Neural cell (in vitro differentiated cells): Measurements from ENCODE around the gene SPATA31C2. TPM values are rescaled to one million over a fixed set of nuclear protein-coding genes. Genes with fewer than 3 reads are reported as not detected.
"Not testable (repeated sequence)": the region's sequence is repeated elsewhere in the genome, so short reads cannot be mapped to it uniquely, and the experiment has no call there.

Experiments used
- H2AFZ ChIP-seq: fragments of 200-600, 300-800 bp; sonication (generic), shearing (Covaris generic); 2 replicates; pipeline ENCODE4 v1.6.0; 2014; ENCODE audit warnings: low read depth, mild to moderate bottlenecking, antibody characterized with exemption, low read length, moderate library complexity
- H3F3A ChIP-seq: fragments of 200-600 bp; shearing (Covaris generic); 2 replicates; pipeline ENCODE4 v1.6.1; 2016; ENCODE audit warnings: mild to moderate bottlenecking, moderate library complexity, mixed read lengths, antibody characterized with exemption, low read length; ENCODE audit not compliant: insufficient read depth, poor library complexity, severe bottlenecking
- H3K27ac ChIP-seq: fragments of 200-600, 300-800 bp; sonication (generic), shearing (Covaris generic); 2 replicates; pipeline ENCODE4 v1.5.1; 2014; ENCODE audit warnings: mild to moderate bottlenecking, low read length, moderate library complexity
- H3K27me3 ChIP-seq: fragments of 300-800, 200-600 bp; sonication (generic), shearing (Covaris generic); 2 replicates; pipeline ENCODE4 v1.6.0; 2014; ENCODE audit warnings: mild to moderate bottlenecking, low read depth, low read length, moderate library complexity; ENCODE audit not compliant: insufficient read depth
- H3K36me3 ChIP-seq: fragments of 300-800, 200-600 bp; sonication (generic), shearing (Covaris generic); 2 replicates; pipeline ENCODE4 v1.5.1; 2014; ENCODE audit warnings: mild to moderate bottlenecking, antibody characterized with exemption, low read length, moderate library complexity; ENCODE audit not compliant: insufficient read depth
- H3K4me2 ChIP-seq: fragments of 300-800, 200-600 bp; sonication (generic), shearing (Covaris generic); 2 replicates; pipeline ENCODE4 v1.6.0; 2014; ENCODE audit warnings: mild to moderate bottlenecking, low read length
- H3K4me3 ChIP-seq: fragments of 300-800, 200-600 bp; sonication (generic), shearing (Covaris generic); 2 replicates; pipeline ENCODE4 v1.5.1; 2014; ENCODE audit warnings: mild to moderate bottlenecking, low read length, moderate library complexity
- H3K79me2 ChIP-seq: fragments of 200-600 bp; shearing (Covaris generic); replicated peaks from 2 replicates; pipeline ENCODE4 v1.6.0; 2014; ENCODE audit warnings: mild to moderate bottlenecking, low read length, moderate library complexity; ENCODE audit not compliant: insufficient read depth
- H3K9ac ChIP-seq: fragments of 300-800, 200-600 bp; sonication (generic), shearing (Covaris generic); 2 replicates; pipeline ENCODE4 v1.6.1; 2016; ENCODE audit warnings: mild to moderate bottlenecking, low read length, mixed read lengths
- H3K9me2 ChIP-seq: fragments of 200-600 bp; shearing (Covaris generic); 2 replicates; pipeline ENCODE4 v1.6.1; 2016; ENCODE audit warnings: mild to moderate bottlenecking, low read length, mixed read lengths; ENCODE audit not compliant: insufficient read depth
- H3K9me3 ChIP-seq: fragments of 200-600, 300-800 bp; sonication (generic), shearing (Covaris generic); 2 replicates; pipeline ENCODE4 v1.6.1; 2016; ENCODE audit warnings: mild to moderate bottlenecking, mixed run types, low read length, moderate library complexity, mixed read lengths
- H4K20me1 ChIP-seq: fragments of 200-600 bp; shearing (Covaris generic); 2 replicates; pipeline ENCODE4 v1.6.1; 2016; ENCODE audit warnings: mild to moderate bottlenecking, mixed run types; ENCODE audit not compliant: insufficient read depth
- EP300 ChIP-seq: fragments of 450-650 bp; conservative IDR thresholded peaks from 2 replicates; pipeline ENCODE4 v1.6.1; 2014; ENCODE audit warnings: antibody characterized with exemption, mild to moderate bottlenecking, moderate library complexity; ENCODE audit not compliant: poor library complexity, severe bottlenecking
- EZH2 ChIP-seq: fragments of 200-600, 300-800 bp; shearing (Covaris generic), sonication (generic); IDR thresholded peaks from 2 replicates; pipeline ENCODE4 v1.6.1; 2014; ENCODE audit warnings: antibody characterized with exemption, low read length, borderline replicate concordance, mild to moderate bottlenecking; ENCODE audit not compliant: insufficient read depth, poor library complexity, severe bottlenecking
- MXI1 ChIP-seq: fragments of 450-650 bp; conservative IDR thresholded peaks from 2 replicates; pipeline ENCODE4 v1.6.1; 2014; ENCODE audit warnings: antibody characterized with exemption, mild to moderate bottlenecking; ENCODE audit not compliant: poor library complexity, severe bottlenecking
- POLR2AphosphoS5 ChIP-seq: IDR thresholded peaks from 2 replicates; pipeline ENCODE4 v1.6.1; 2012
- RAD21 ChIP-seq: fragments of 450-650 bp; conservative IDR thresholded peaks from 2 replicates; pipeline ENCODE4 v1.6.1; 2014; ENCODE audit warnings: antibody characterized with exemption, mild to moderate bottlenecking, moderate library complexity
- SMC3 ChIP-seq: fragments of 450-650 bp; conservative IDR thresholded peaks from 2 replicates; pipeline ENCODE4 v1.6.1; 2014; ENCODE audit warnings: antibody characterized with exemption, mild to moderate bottlenecking, moderate library complexity; ENCODE audit not compliant: poor library complexity
- TAF1 ChIP-seq: IDR thresholded peaks from 2 replicates; pipeline ENCODE4 v1.6.1; 2012; ENCODE audit warnings: low read depth
- polyA plus RNA-seq: library from polyadenylated mRNA; depleted of rRNA; stranded (reverse); fragments of >200 nt; gene quantifications from 2 replicates; pipeline ENCODE4 v1.2.3, GENCODE V29; 2014
- TF ChIP-seq, protein P1 (sequence below): fragments of 450-650 bp; IDR thresholded peaks from 2 replicates; pipeline ENCODE4 v1.5.1; 2014; ENCODE audit warnings: antibody characterized with exemption, mild to moderate bottlenecking, moderate library complexity; ENCODE audit not compliant: poor library complexity, severe bottlenecking
- TF ChIP-seq, protein P2 (sequence below): IDR thresholded peaks from 2 replicates; pipeline ENCODE4 v1.6.1; 2012; ENCODE audit warnings: borderline replicate concordance

The SPATA31C2 gene
- polyA plus RNA-seq, 1 donor from 2014 or later, result not detected

DNA sequence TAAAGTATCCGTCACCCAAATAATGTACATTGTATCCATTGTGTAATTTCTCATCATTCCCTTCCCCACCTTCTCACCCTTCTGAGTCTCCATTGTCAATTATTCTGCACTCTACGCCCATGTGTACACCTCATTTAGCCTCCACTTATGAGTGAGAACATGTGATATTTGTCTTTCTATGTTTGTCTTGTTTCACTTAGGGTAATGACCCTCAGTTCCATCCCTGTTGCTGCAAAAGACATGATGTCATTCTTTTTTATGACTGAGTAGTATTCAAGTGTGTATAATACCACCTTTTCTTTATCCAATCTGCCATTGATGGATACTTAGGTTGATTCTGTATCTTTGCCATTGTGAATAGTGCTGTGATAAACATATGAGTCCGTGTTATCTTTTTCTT lies 4.9 kb upstream of the SPATA31C2 start:
- Histone ChIP-seq H3F3A (no peaks in the 10 kb centered on the region), H3K9me3 (no peaks in the 10 kb centered on the region), H3K79me2 (no peaks in the 10 kb centered on the region), H3K4me2 (no peak overlapping the region), H3K36me3 (no peaks in the 10 kb centered on the region), H3K27me3 (no peaks in the 10 kb centered on the region), H4K20me1 (no peaks in the 10 kb centered on the region), H3K27ac (no peak overlapping the region), H3K9ac (no peak overlapping the region), H3K4me3 (no peak overlapping the region), H3K9me2 (no peaks in the 10 kb centered on the region), H2AFZ (no peak overlapping the region)
- TF ChIP-seq POLR2AphosphoS5 (no peak), RAD21 (no peak), TAF1 (no peak), EP300 (no peak), SMC3 (no peak), MXI1 (no peak), EZH2 (no peak)
- TF ChIP-seq, protein P1, sequence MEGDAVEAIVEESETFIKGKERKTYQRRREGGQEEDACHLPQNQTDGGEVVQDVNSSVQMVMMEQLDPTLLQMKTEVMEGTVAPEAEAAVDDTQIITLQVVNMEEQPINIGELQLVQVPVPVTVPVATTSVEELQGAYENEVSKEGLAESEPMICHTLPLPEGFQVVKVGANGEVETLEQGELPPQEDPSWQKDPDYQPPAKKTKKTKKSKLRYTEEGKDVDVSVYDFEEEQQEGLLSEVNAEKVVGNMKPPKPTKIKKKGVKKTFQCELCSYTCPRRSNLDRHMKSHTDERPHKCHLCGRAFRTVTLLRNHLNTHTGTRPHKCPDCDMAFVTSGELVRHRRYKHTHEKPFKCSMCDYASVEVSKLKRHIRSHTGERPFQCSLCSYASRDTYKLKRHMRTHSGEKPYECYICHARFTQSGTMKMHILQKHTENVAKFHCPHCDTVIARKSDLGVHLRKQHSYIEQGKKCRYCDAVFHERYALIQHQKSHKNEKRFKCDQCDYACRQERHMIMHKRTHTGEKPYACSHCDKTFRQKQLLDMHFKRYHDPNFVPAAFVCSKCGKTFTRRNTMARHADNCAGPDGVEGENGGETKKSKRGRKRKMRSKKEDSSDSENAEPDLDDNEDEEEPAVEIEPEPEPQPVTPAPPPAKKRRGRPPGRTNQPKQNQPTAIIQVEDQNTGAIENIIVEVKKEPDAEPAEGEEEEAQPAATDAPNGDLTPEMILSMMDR, result no peak
- TF ChIP-seq, protein P2, sequence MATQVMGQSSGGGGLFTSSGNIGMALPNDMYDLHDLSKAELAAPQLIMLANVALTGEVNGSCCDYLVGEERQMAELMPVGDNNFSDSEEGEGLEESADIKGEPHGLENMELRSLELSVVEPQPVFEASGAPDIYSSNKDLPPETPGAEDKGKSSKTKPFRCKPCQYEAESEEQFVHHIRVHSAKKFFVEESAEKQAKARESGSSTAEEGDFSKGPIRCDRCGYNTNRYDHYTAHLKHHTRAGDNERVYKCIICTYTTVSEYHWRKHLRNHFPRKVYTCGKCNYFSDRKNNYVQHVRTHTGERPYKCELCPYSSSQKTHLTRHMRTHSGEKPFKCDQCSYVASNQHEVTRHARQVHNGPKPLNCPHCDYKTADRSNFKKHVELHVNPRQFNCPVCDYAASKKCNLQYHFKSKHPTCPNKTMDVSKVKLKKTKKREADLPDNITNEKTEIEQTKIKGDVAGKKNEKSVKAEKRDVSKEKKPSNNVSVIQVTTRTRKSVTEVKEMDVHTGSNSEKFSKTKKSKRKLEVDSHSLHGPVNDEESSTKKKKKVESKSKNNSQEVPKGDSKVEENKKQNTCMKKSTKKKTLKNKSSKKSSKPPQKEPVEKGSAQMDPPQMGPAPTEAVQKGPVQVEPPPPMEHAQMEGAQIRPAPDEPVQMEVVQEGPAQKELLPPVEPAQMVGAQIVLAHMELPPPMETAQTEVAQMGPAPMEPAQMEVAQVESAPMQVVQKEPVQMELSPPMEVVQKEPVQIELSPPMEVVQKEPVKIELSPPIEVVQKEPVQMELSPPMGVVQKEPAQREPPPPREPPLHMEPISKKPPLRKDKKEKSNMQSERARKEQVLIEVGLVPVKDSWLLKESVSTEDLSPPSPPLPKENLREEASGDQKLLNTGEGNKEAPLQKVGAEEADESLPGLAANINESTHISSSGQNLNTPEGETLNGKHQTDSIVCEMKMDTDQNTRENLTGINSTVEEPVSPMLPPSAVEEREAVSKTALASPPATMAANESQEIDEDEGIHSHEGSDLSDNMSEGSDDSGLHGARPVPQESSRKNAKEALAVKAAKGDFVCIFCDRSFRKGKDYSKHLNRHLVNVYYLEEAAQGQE, result no peak

DNA sequence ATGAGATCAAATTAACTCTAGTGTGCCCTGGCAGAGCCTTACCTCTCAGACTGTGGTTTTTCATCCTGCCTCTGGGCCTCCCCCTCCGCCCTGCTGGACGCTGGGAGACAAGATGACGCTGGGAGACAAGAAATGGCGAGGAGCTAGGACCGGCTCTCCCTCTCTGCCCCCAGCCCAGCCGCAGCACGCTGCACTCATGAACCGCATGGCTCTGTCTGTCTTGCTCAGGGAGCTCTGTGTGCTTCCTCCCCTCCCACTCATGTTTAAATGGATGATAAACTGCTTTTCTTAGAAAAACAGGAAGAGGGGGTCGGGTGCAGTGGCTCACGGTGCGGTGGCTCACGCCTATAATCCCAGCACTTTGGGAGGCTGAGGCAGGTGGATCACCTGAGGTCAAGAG lies 4.7 kb downstream of the SPATA31C2 start:
- H3K79me2 ChIP-seq, H3K4me3 ChIP-seq, H3K9ac ChIP-seq, H4K20me1 ChIP-seq, H3K36me3 ChIP-seq, H3K9me3 ChIP-seq, H3K4me2 ChIP-seq, H3K27ac ChIP-seq, H3K27me3 ChIP-seq, H3K9me2 ChIP-seq, H2AFZ ChIP-seq, H3F3A ChIP-seq: not testable (repeated sequence)

DNA sequence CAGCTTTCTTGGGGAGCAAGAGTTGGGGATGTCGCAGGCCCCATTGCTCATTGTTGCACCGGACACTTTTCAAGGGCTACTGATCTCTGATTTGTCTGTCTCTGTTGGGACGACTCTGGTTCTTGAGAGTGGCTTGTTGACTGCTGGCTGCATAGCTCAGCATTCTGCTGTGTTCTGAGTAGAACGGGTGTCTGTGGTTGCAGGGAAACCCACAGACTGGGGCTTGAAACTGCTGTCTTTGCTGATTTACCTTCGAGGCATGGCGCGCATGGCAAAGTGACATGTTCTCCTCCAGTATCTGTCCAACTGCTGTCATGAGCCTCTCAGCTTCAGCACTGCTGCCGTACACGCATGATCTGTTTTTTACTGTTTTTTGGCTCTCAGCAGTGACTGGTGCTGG lies 8.7 kb downstream of the SPATA31C2 start:
- not testable (repeated sequence) for H3K9me2 ChIP-seq, H3K79me2 ChIP-seq, H3K36me3 ChIP-seq, H3K27me3 ChIP-seq, H3K27ac ChIP-seq, H3K4me3 ChIP-seq, H4K20me1 ChIP-seq, H2AFZ ChIP-seq, H3K9ac ChIP-seq, H3K9me3 ChIP-seq, H3F3A ChIP-seq, H3K4me2 ChIP-seq

DNA sequence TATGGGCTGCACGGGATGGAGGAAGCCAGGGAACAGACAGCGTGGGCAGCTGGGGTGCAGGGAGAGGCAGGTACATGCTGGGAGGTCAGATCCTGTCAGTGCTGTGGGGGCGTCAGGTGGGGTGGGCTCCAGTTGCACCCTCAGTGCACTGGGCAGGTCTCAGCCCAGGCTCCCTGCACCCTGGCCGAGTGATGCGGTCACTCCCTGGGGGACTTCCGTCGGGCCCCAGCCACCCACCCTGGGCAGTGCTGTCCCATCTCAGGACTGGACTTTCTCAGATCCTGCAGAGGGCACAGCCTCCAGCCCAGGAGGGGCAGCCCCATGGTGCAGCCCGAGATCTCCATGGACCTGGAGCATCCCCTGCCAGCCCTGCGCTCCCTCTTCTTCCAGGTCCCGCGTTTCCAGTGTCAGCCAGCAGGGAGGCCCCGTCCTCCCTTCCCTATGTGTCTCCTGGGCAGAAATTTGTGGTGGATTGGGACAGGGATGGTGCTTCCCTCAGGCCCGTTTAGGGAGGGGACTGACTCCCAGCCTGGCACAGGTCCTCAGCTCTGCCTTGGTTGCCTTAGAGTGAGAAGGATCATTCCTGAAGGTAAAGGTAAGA lies 10.5 kb downstream of the SPATA31C2 start:
- not testable (repeated sequence) for H4K20me1 ChIP-seq, H3K9ac ChIP-seq, H3K36me3 ChIP-seq, H3K9me2 ChIP-seq, H3K27me3 ChIP-seq, H3K79me2 ChIP-seq, H3K4me2 ChIP-seq, H3K9me3 ChIP-seq, H3K27ac ChIP-seq, H3F3A ChIP-seq, H3K4me3 ChIP-seq, H2AFZ ChIP-seq

DNA sequence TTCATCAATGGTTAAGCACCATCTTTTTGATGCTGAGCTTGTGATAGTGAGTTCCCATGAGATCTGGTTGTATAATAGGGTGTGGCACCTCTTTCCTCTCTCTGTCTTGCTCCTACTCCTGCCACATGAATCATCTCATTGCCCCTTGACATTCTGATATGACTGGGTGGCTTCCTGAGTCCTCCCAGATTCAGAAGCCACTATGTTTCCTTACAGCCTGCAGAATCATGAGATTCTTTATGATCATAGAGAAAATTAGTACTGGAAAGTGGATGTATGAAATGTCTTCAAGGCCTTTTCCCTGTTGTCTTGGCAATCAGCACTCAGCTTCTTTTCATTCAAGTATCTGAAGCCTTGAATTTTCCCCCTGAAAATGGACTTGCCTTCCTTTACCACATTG lies 14.9 kb downstream of the SPATA31C2 start:
- H3K36me3 ChIP-seq, H2AFZ ChIP-seq, H3K27me3 ChIP-seq, H3K9me3 ChIP-seq, H4K20me1 ChIP-seq, H3K79me2 ChIP-seq, H3F3A ChIP-seq, H3K9ac ChIP-seq, H3K9me2 ChIP-seq, H3K4me3 ChIP-seq, H3K27ac ChIP-seq, H3K4me2 ChIP-seq: not testable (repeated sequence)
